ACHN (cell line): Measurements from ENCODE around the gene TMEM132A.
"Not testable (repeated sequence)": the region's sequence is repeated elsewhere in the genome, so short reads cannot be mapped to it uniquely, and the experiment has no call there.

Experiments
- DNase-seq: peaks from one replicate; pipeline ENCODE4 v3.0.0-alpha.2; 2015
- in situ Hi-C: cut with HindIII; loops from 2 replicates; pipeline ENCODE4 v1.10.0; 2017; ENCODE audit warnings: low sequenced_read_pairs, low pct_ligation_motif_present, low pct_unique_long_range_greater_than_20kb

TMEM132A gene

GRCh38 chr11:60972182-60973030 lies 48.1 kb downstream of the TMEM132A start:
- in situ Hi-C loops: no loop called here
- no peak for DNase-seq

- DNase-seq: no peak
- in situ Hi-C loops: no loop called here
Measured at GRCh38 chr11:60973699-60974098, 49.4 kb downstream of the TMEM132A start.

- DNase-seq, in situ Hi-C loops: not testable (repeated sequence)
Measured at GRCh38 chr11:60974316-60974715, 50.1 kb downstream of the TMEM132A start.

- no peak for DNase-seq
- in situ Hi-C loops: no loop called here
Measured at GRCh38 chr11:60974726-60975125, 50.5 kb downstream of the TMEM132A start.

- no peak for DNase-seq
- in situ Hi-C loops: no loop called here
Measured at GRCh38 chr11:60977224-60977623, 53.0 kb downstream of the TMEM132A start.

- in situ Hi-C loops: no loop called here
Measured at GRCh38 chr11:60977836-60978235, 53.6 kb downstream of the TMEM132A start.

GRCh38 chr11:60978546-60979380 lies 54.5 kb downstream of the TMEM132A start:
- DNase-seq: no peak
- in situ Hi-C loops: no loop called here

More at GRCh38 chr11:60977836-60978235, 53.6 kb downstream of the TMEM132A start:
- DNase-seq: no peak

- in situ Hi-C loops: no loop called here
Measured at GRCh38 chr11:60981515-60981914, 57.3 kb downstream of the TMEM132A start.

GRCh38 chr11:60982184-60982583 lies 57.9 kb downstream of the TMEM132A start:
- no peak for DNase-seq
- in situ Hi-C loops: no loop called here

More at GRCh38 chr11:60981515-60981914, 57.3 kb downstream of the TMEM132A start:
- no peak for DNase-seq

GRCh38 chr11:60984149-60984548 lies 59.9 kb downstream of the TMEM132A start:
- in situ Hi-C loops: no loop called here
- no peak for DNase-seq

GRCh38 chr11:60984636-60985035 lies 60.4 kb downstream of the TMEM132A start:
- in situ Hi-C loops: no loop called here
- no peak for DNase-seq

GRCh38 chr11:60985501-60985900 lies 61.2 kb downstream of the TMEM132A start:
- in situ Hi-C loops: no loop called here
- DNase-seq: no peak

GRCh38 chr11:60985991-60986915 lies 62.0 kb downstream of the TMEM132A start:
- DNase-seq: no peak
- in situ Hi-C loops: no loop called here
